DMS153 treated with DMSO at 0.1 percent for 48 hours (cell line): ENCODE data around the gene RAB43.
"Not testable (repeated sequence)": the region's sequence is repeated elsewhere in the genome, so short reads cannot be mapped to it uniquely, and the experiment has no call there.

Experiments
- DNase-seq: peaks from one replicate; lab custom pipeline; 2025; ENCODE audit not compliant: unreplicated experiment; lab: John Stamatoyannopoulos, UW

Gene RAB43

GRCh38 chr3:129122412-129123011 is 908 bp upstream of the RAB43 start:
- DNase-seq, result no peak

GRCh38 chr3:129121016-129121791 is 400 bp downstream of the RAB43 start:
- DNase-seq, result no peak

GRCh38 chr3:129120254-129121004 is 1.2 kb downstream of the RAB43 start:
- DNase-seq, result no peak

GRCh38 chr3:129119365-129120100 is 2.1 kb downstream of the RAB43 start:
- DNase-seq, result peak; percentile 7

GRCh38 chr3:129118745-129119144 is 2.9 kb downstream of the RAB43 start:
- no peak for DNase-seq

- DNase-seq, result no peak
These were observed 4.5 kb downstream of the RAB43 start for GRCh38 chr3:129117134-129117533.

GRCh38 chr3:129116482-129116946 is 5.1 kb downstream of the RAB43 start:
- DNase-seq, result no peak

- DNase-seq, result no peak
These were observed 7.1 kb downstream of the RAB43 start for GRCh38 chr3:129114455-129114854.

- DNase-seq, result no peak
These were observed 9.1 kb downstream of the RAB43 start for GRCh38 chr3:129112308-129113052.

- DNase-seq, result not testable (repeated sequence)
These were observed 10.4 kb downstream of the RAB43 start for GRCh38 chr3:129111076-129111780.

GRCh38 chr3:129107793-129108192 is 13.8 kb downstream of the RAB43 start:
- DNase-seq, result no peak

- DNase-seq, result no peak
These were observed 14.6 kb downstream of the RAB43 start for GRCh38 chr3:129106866-129107565.

- DNase-seq, result no peak
These were observed 15.3 kb downstream of the RAB43 start for GRCh38 chr3:129106320-129106719.

- no peak for DNase-seq
These were observed 15.7 kb downstream of the RAB43 start for GRCh38 chr3:129105862-129106261.

GRCh38 chr3:129104498-129105079 is 17.0 kb downstream of the RAB43 start:
- no peak for DNase-seq

- DNase-seq, result no peak
These were observed 17.6 kb downstream of the RAB43 start for GRCh38 chr3:129104051-129104450.

GRCh38 chr3:129103296-129103695 is 18.3 kb downstream of the RAB43 start:
- no peak for DNase-seq

- no peak for DNase-seq
These were observed 20.1 kb downstream of the RAB43 start for GRCh38 chr3:129101370-129102138.
